HEK293T (cell line): ENCODE results near the gene EPHB3.
"Not testable (repeated sequence)": the region's sequence is repeated elsewhere in the genome, so short reads cannot be mapped to it uniquely, and the experiment has no call there.

Experiments
- CTCF ChIA-PET: fragments of 350-600 bp; formaldehyde crosslinking; extraction: SDS; loops from one replicate; lab custom pipeline; 2021; ENCODE audit warnings: antibody characterized with exemption, inconsistent platforms; lab: Yijun Ruan, JAX
- POLR2A ChIA-PET: fragments of 350-600 bp; formaldehyde crosslinking; extraction: SDS; loops from one replicate; lab custom pipeline; 2020; ENCODE audit warnings: antibody characterized with exemption, inconsistent platforms; lab: Yijun Ruan, JAX
- DNase-seq: peaks from one replicate; pipeline ENCODE4 v3.0.0; 2012; ENCODE audit warnings: mixed read lengths; ENCODE audit errors: extremely low spot score
- ARNT ChIP-seq: fragments of 450-650 bp; IDR thresholded peaks from 2 replicates; pipeline ENCODE4 v1.6.1; 2017; ENCODE audit warnings: mild to moderate bottlenecking
- BHLHE40 ChIP-seq: fragments of 450-650 bp; IDR thresholded peaks from 2 replicates; pipeline ENCODE4 v1.6.1; 2016; ENCODE audit warnings: mild to moderate bottlenecking, moderate library complexity, borderline replicate concordance
- CTBP1 ChIP-seq: fragments of 450-650 bp; IDR thresholded peaks from 2 replicates; pipeline ENCODE4 v1.6.1; 2016; ENCODE audit warnings: borderline replicate concordance
- ELF4 ChIP-seq: fragments of 450-650 bp; IDR thresholded peaks from 2 replicates; pipeline ENCODE4 v1.6.1; 2017; ENCODE audit warnings: antibody characterized with exemption
- FOXA1 ChIP-seq: fragments of 450-650 bp; IDR thresholded peaks from 2 replicates; pipeline ENCODE4 v1.6.1; 2016; ENCODE audit warnings: mild to moderate bottlenecking
- FOXK2 ChIP-seq: fragments of 450-650 bp; IDR thresholded peaks from 2 replicates; pipeline ENCODE4 v1.6.1; 2016; ENCODE audit warnings: mild to moderate bottlenecking
- FOXM1 ChIP-seq: fragments of 450-650 bp; IDR thresholded peaks from 2 replicates; pipeline ENCODE4 v1.6.1; 2017; ENCODE audit warnings: mild to moderate bottlenecking, borderline replicate concordance
- HDGF ChIP-seq: fragments of 450-650 bp; IDR thresholded peaks from 2 replicates; pipeline ENCODE4 v1.6.1; 2017; ENCODE audit warnings: antibody characterized with exemption, borderline replicate concordance
- L3MBTL2 ChIP-seq: fragments of 450-650 bp; conservative IDR thresholded peaks from 2 replicates; pipeline ENCODE4 v1.6.1; 2016; ENCODE audit warnings: mild to moderate bottlenecking
- LEF1 ChIP-seq: fragments of 450-650 bp; IDR thresholded peaks from 2 replicates; pipeline ENCODE4 v1.6.1; 2017; ENCODE audit warnings: mild to moderate bottlenecking, borderline replicate concordance
- NFRKB ChIP-seq: fragments of 450-650 bp; IDR thresholded peaks from 2 replicates; pipeline ENCODE4 v1.6.1; 2016; ENCODE audit warnings: mild to moderate bottlenecking, moderate library complexity
- PKNOX1 ChIP-seq: fragments of 450-650 bp; IDR thresholded peaks from 2 replicates; pipeline ENCODE4 v1.6.1; 2016
- SP1 ChIP-seq: fragments of 450-650 bp; IDR thresholded peaks from 2 replicates; pipeline ENCODE4 v1.6.1; 2017
- SUZ12 ChIP-seq: fragments of 450-650 bp; IDR thresholded peaks from 2 replicates; pipeline ENCODE4 v1.6.1; 2016; ENCODE audit warnings: mild to moderate bottlenecking
- TARDBP ChIP-seq: fragments of 450-650 bp; IDR thresholded peaks from 2 replicates; pipeline ENCODE4 v1.6.1; 2016
- ZNF384 ChIP-seq: fragments of 450-650 bp; IDR thresholded peaks from 2 replicates; pipeline ENCODE4 v1.6.1; 2016

The EPHB3 gene

DNA sequence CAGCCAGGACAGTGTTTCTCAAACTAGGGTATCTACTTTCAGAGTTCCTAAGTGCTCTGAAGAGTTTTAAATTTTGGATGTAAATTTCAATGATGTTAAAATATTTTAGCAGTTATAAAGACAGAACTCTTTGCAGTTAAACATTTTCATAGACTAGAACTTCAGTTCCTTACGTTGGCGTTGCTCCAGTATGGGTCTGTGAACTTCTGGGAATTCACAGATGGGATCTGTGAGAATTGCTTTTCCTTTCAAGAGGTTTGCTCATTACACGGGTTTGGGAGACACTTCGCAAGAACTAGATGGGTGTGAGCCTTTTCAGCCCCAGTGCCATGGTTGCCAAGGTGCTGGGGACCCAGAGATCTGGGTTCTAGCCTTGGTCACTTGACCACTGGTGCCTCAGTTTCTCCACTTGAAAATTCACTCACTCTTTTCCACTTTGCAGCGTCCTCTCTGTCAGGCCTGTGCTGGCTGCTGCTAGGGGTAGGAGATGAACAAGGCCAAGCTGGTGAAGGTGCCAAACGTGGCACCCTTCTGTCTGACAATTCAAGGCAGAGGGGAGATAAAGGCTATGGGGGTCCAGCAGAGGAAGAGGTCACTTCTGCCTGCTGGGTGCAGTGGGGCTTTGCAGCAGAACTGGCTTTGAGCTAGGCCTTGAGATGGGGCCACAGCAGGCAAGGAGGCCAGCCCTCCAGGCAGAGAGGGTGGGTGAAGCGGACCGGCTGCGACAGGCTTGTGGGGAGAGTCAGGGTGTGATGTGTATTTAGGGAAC lies 48.1 kb downstream of the EPHB3 start:
- ChIA-PET CTCF (no interaction called here), POLR2A (no interaction called here)
- TF ChIP-seq CTBP1 (no peak), ARNT (no peak), NFRKB (no peak), TARDBP (no peak), L3MBTL2 (no peak), FOXK2 (no peak), SP1 (no peak), HDGF (no peak), ELF4 (no peak), SUZ12 (no peak), LEF1 (no peak), FOXA1 (no peak), FOXM1 (no peak), BHLHE40 (no peak)
- no peak for DNase-seq

- DNase-seq: no peak
- no peak for TF ChIP-seq HDGF
- no peak for TF ChIP-seq FOXK2
- no peak for TF ChIP-seq ZNF384
- TF ChIP-seq TARDBP: no peak
- no peak for TF ChIP-seq FOXM1
- no peak for TF ChIP-seq ARNT
- no peak for TF ChIP-seq SP1
- ChIA-PET CTCF (no interaction called here), POLR2A (no interaction called here)
These were observed 48.8 kb downstream of the EPHB3 start for GRCh38 chr3:184610245-184610871.

DNA sequence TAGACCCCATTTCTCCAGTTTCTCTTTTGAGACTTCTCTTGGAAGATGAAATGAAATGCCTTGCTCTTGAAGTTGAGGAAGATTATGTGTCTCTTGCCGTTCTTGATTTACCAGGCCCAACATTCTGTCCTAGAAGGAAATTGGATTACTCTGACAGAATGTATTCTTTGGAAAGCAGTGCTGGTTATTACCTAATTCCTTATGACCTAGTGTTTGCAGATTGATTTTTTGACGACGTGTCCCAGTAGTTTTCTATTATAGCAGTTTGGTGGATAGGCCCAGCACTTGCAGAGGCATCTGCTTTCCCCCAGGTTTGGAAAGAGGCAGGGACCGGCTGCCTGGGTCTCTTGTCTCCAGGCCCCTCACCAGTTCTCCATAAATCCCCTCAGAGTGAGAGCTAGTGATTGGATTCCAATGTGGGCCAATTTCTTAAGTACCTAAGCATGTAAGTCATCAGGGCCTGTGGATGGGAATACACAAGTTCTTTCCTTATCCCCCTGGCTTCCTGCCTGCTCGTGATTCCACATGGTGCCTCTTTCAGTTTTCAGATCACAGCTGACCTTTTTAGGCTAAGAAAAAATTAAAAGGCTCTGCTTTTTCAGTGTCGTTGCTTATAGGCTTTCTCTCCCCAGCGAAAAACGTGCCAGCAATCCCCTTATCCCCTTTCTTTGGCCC lies 50.2 kb downstream of the EPHB3 start:
- DNase-seq: no peak
- TF ChIP-seq SUZ12: no peak
- TF ChIP-seq CTBP1: no peak
- TF ChIP-seq SP1: no peak
- TF ChIP-seq NFRKB: no peak
- no peak for TF ChIP-seq TARDBP
- TF ChIP-seq FOXA1: no peak
- TF ChIP-seq BHLHE40: no peak
- no peak for TF ChIP-seq ZNF384
- no peak for TF ChIP-seq LEF1
- no peak for TF ChIP-seq ARNT
- no peak for TF ChIP-seq FOXM1
- no peak for TF ChIP-seq FOXK2
- TF ChIP-seq ELF4: no peak
- TF ChIP-seq PKNOX1: no peak
- TF ChIP-seq HDGF: no peak
- no peak for TF ChIP-seq L3MBTL2
- ChIA-PET CTCF (no interaction called here), POLR2A (no interaction called here)

DNA sequence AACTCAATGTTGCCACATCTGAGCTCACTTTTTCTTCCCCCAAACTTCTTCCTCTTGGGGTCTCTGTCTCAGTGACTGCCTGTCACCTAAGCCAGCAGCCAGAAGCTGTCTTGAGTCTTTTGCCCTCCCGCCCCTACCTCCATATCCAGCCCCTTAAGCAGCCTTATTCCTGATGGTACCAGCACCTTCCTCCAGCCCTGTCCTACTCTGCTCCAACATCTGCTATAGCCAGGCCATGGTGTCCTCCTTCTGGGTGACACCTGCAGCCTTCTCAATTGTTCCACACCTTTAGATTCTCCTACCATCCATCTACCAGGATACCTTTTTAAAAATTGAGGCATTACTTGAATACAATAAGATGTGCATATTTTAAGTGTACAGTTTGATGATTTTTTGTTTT lies 53.8 kb downstream of the EPHB3 start:
- DNase-seq: no peak
- TF ChIP-seq BHLHE40: no peak
- ChIA-PET CTCF (no interaction called here), POLR2A (interaction anchor here (1.8 kb wide), 1 partner anchor 54 kb away, joined by 3 read pairs; the partner anchor contains the start of gene EPHB3)

DNA sequence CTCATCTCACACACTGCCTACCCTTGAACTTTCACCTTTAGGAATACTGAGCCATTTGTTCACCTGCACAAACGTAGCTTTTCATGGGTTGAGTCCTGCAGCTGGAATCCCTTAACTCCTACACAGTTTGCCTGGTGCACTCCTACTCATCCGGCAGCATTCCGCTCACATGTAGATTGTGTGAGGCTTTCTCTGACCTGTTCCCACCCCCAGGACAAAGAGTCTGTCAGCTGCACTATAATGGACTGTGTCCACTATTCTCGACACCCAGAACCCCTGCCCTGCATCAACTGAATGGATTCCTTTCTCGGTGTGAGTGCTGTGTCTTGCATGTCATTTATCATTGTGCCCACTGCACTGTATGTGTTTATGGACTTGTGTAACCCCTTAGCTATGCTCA lies 54.9 kb downstream of the EPHB3 start:
- TF ChIP-seq FOXA1 (no peak), LEF1 (no peak), SP1 (no peak), FOXM1 (no peak), FOXK2 (no peak), PKNOX1 (no peak), SUZ12 (no peak), ARNT (no peak)
- POLR2A ChIA-PET: interaction anchor here (1.8 kb wide), 1 partner anchor 55 kb away, joined by 3 read pairs; the partner anchor contains the start of gene EPHB3
- CTCF ChIA-PET: no interaction called here
- no peak for DNase-seq

DNA sequence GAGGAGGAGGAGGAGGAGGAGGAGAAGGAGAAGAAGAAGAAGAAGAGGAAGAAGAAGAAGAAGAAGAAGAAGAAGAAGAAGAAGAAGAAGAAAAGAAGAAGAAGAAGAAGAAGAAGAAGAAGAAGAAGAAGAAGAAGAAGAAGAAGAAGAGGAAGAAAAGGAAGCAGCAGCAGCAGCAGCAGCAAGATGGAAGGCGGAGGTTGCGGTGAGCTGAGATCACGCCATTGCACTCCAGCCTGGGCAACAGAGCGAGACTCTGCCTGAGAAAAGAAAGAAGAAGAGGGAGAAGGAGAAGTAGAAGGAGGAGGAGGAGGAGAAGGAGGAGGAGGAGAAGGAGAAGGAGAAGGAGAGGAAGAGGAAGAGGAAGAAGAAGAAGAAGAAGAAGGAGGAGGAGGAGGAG lies 55.7 kb downstream of the EPHB3 start:
- CTCF ChIA-PET, DNase-seq, POLR2A ChIA-PET: not testable (repeated sequence)

DNA sequence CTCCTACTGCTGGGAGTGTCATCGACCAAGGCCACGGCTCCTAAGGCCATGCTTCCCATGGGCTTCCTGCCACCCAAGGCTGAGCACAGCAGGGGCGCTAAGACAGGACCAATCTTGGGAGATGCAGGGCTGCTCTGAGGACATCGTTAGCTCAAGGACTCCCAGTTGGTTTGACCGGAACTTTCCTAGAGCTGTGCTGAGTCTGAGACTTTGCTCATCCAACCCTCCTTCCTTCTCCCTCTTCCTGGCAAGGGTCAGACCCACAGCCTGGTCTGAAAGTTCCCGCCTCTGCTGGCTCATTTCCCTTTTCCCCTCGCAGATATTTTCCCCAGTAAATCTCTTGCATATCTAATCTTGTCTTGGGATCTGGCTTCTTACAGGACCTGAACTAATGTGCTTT lies 57.2 kb downstream of the EPHB3 start:
- POLR2A ChIA-PET: no interaction called here
- no peak for DNase-seq
- TF ChIP-seq PKNOX1 (no peak), ZNF384 (no peak), SUZ12 (no peak), NFRKB (no peak), BHLHE40 (no peak), LEF1 (no peak), SP1 (no peak), FOXA1 (no peak)
- CTCF ChIA-PET: no interaction called here
